Esophagus (tissue), 2 donors: ENCODE measurements around the gene RASGRP1. TPM values are rescaled to one million over a fixed set of nuclear protein-coding genes. Genes with fewer than 3 reads are reported as not detected.

Experiments
- H3K27ac ChIP-seq, 2 donors: one replicate each; pipeline ENCODE4 v1.5.1; 2013; ENCODE audit warnings: low read depth in 2 of 2, mild to moderate bottlenecking in 2 of 2, inconsistent platforms in 1 of 2, low read length in 1 of 2, moderate library complexity in 1 of 2
- H3K27me3 ChIP-seq, 2 donors: one replicate each; pipeline ENCODE4 v1.6.1; 2013; ENCODE audit warnings: low read length in 2 of 2, control low read depth in 1 of 2, mild to moderate bottlenecking in 1 of 2; ENCODE audit not compliant: insufficient read depth in 2 of 2, control insufficient read depth in 1 of 2
- H3K36me3 ChIP-seq, 2 donors: one replicate each; pipeline ENCODE4 v1.6.1; 2013; ENCODE audit warnings: low read length in 1 of 2; ENCODE audit not compliant: control insufficient read depth in 2 of 2, insufficient read depth in 2 of 2
- H3K4me1 ChIP-seq, 2 donors: one replicate each; pipeline ENCODE4 v1.6.1; 2013; ENCODE audit warnings: low read length in 1 of 2; ENCODE audit not compliant: control insufficient read depth in 2 of 2, insufficient read depth in 2 of 2
- H3K4me3 ChIP-seq, 2 donors: one replicate each; pipeline ENCODE4 v1.5.1; 2013; ENCODE audit warnings: low read length in 2 of 2, mild to moderate bottlenecking in 2 of 2, low read depth in 1 of 2, moderate library complexity in 1 of 2
- H3K9me3 ChIP-seq, 2 donors: one replicate each; pipeline ENCODE4 v1.6.1; 2013; ENCODE audit warnings: mild to moderate bottlenecking in 2 of 2, low read depth in 1 of 2, low read length in 1 of 2, moderate library complexity in 1 of 2; ENCODE audit not compliant: control insufficient read depth in 2 of 2, insufficient read depth in 1 of 2
- WGBS, 2 donors: extraction: QIAGEN DNeasy Blood & Tissue Kit; methylation state at CpG; one replicate each; pipeline ENCODE4 v1.1.7; 2013; 5-methylcytosine and 5-hydroxymethylcytosine counted together
- polyA plus RNA-seq, 2 donors: library from polyadenylated mRNA; stranded (reverse); fragments of 200-250 nt; gene quantifications; one replicate each; pipeline ENCODE4 v1.2.3, GENCODE V29; 2013
- donor health status: healthy with polysubstance abuse.
- donor health status: Bipolar disorder and iron deficiency.

RASGRP1 gene
- polyA plus RNA-seq, 2 donors = 2.5 to 4.0 TPM

- peaks cover 0 to 3% of the 10 kb centered on the region in 2 donors for H3K9me3 ChIP-seq
- H3K36me3 ChIP-seq = no peaks in the 10 kb centered on the region
- no peaks in the 10 kb centered on the region for H3K27me3 ChIP-seq
- no peaks in the 10 kb centered on the region for H3K4me1 ChIP-seq
- H3K27ac ChIP-seq = no peak overlapping the region
- H3K4me3 ChIP-seq = no peak overlapping the region
- WGBS, 2 donors = 83 to 85% methylated on average over 7 of the region's 7 CpGs
Measured at GRCh38 chr15:38577424-38577987, 12.9 kb upstream of the RASGRP1 start.

- Histone ChIP-seq H3K9me3 (peaks cover 0 to 3% of the 10 kb centered on the region in 2 donors), H3K4me3 (no peak overlapping the region), H3K36me3 (no peaks in the 10 kb centered on the region), H3K4me1 (no peaks in the 10 kb centered on the region), H3K27ac (no peak overlapping the region), H3K27me3 (no peaks in the 10 kb centered on the region)
- 89 to 93% methylated on average over 3 of the region's 3 CpGs for WGBS, 2 donors
Measured at GRCh38 chr15:38576837-38577236, 12.2 kb upstream of the RASGRP1 start.

GRCh38 chr15:38576261-38576660 lies 11.6 kb upstream of the RASGRP1 start:
- H3K4me3 ChIP-seq = no peak overlapping the region
- H3K27ac ChIP-seq = no peak overlapping the region
- H3K36me3 ChIP-seq = no peaks in the 10 kb centered on the region
- H3K9me3 ChIP-seq = peaks cover 0 to 3% of the 10 kb centered on the region in 2 donors
- 83 to 89% methylated on average over 1 of the region's 1 CpG for WGBS, 2 donors
- no peaks in the 10 kb centered on the region for H3K27me3 ChIP-seq
- H3K4me1 ChIP-seq = no peaks in the 10 kb centered on the region

GRCh38 chr15:38565287-38565670 lies 665 bp upstream of the RASGRP1 start:
- no peak overlapping the region for H3K27ac ChIP-seq
- H3K36me3 ChIP-seq = no peaks in the 10 kb centered on the region
- WGBS, 2 donors = 65 to 67% methylated on average over 16 of the region's 16 CpGs
- peaks cover 7 to 11% of the 10 kb centered on the region in 2 donors for H3K4me1 ChIP-seq
- H3K9me3 ChIP-seq = no peaks in the 10 kb centered on the region
- no peak overlapping the region for H3K4me3 ChIP-seq
- no peaks in the 10 kb centered on the region for H3K27me3 ChIP-seq

GRCh38 chr15:38563723-38564519 lies 693 bp downstream of the RASGRP1 start:
- Histone ChIP-seq H3K36me3 (no peaks in the 10 kb centered on the region), H3K27me3 (no peaks in the 10 kb centered on the region), H3K27ac (peak overlapping the region; percentile 15 to 66), H3K4me3 (peak overlapping the region; percentile 73 to 77), H3K9me3 (no peaks in the 10 kb centered on the region), H3K4me1 (peaks cover 7 to 11% of the 10 kb centered on the region in 2 donors)
- 8 to 10% methylated on average over 43 to 58 of the region's 59 CpGs for WGBS, 2 donors

- Histone ChIP-seq H3K36me3 (no peaks in the 10 kb centered on the region), H3K4me3 (no peak overlapping the region), H3K9me3 (no peaks in the 10 kb centered on the region), H3K27me3 (no peaks in the 10 kb centered on the region), H3K4me1 (peaks cover 7 to 11% of the 10 kb centered on the region in 2 donors), H3K27ac (no peak overlapping the region)
- WGBS, 2 donors = 73 to 80% methylated on average over 3 of the region's 3 CpGs
Measured at GRCh38 chr15:38562278-38562677, 2.3 kb downstream of the RASGRP1 start.

- no peaks in the 10 kb centered on the region for H3K9me3 ChIP-seq
- no peak overlapping the region for H3K4me3 ChIP-seq
- no peaks in the 10 kb centered on the region for H3K27me3 ChIP-seq
- H3K27ac ChIP-seq = no peak overlapping the region
- H3K4me1 ChIP-seq = peaks cover 7 to 11% of the 10 kb centered on the region in 2 donors
- H3K36me3 ChIP-seq = no peaks in the 10 kb centered on the region
- WGBS, 2 donors = 76 to 78% methylated on average over 7 of the region's 7 CpGs
Measured at GRCh38 chr15:38560456-38560926, 4.1 kb downstream of the RASGRP1 start.

GRCh38 chr15:38559636-38560307 lies 4.8 kb downstream of the RASGRP1 start:
- H3K27me3 ChIP-seq = no peaks in the 10 kb centered on the region
- 39 to 47% methylated on average over 7 of the region's 7 CpGs for WGBS, 2 donors
- no peak overlapping the region for H3K4me3 ChIP-seq
- H3K9me3 ChIP-seq = no peaks in the 10 kb centered on the region
- peaks cover 3 to 6% of the 10 kb centered on the region in 2 donors for H3K4me1 ChIP-seq
- H3K36me3 ChIP-seq = no peaks in the 10 kb centered on the region
- H3K27ac ChIP-seq = no peak overlapping the region

- Histone ChIP-seq H3K27ac (no peak overlapping the region), H3K4me1 (peaks cover 5 to 6% of the 10 kb centered on the region in 2 donors), H3K27me3 (no peaks in the 10 kb centered on the region), H3K9me3 (no peaks in the 10 kb centered on the region), H3K4me3 (no peak overlapping the region), H3K36me3 (no peaks in the 10 kb centered on the region)
- 79 to 82% methylated on average over 4 of the region's 4 CpGs for WGBS, 2 donors
Measured at GRCh38 chr15:38559131-38559530, 5.5 kb downstream of the RASGRP1 start.
